GM12892 (cell line): ENCODE results near the gene ANO9.

Source experiments
- DNase-seq: peaks from one replicate; pipeline ENCODE4 v3.0.0; 2011; ENCODE audit not compliant: insufficient read length
- FAIRE-seq: peaks from 2 replicates; lab custom pipeline; 2011; peaks lifted over from hg19 to GRCh38; lab: Jason Lieb, UNC
- POLR2A ChIP-seq: IDR thresholded peaks from 2 replicates; pipeline ENCODE4 v1.6.1; 2011; ENCODE audit warnings: low read depth, low read length, control low read depth
- POLR2AphosphoS5 ChIP-seq: IDR thresholded peaks from 2 replicates; pipeline ENCODE4 v1.6.1; 2011; ENCODE audit warnings: low read depth, low read length, control low read depth
- TAF1 ChIP-seq: IDR thresholded peaks from 2 replicates; pipeline ENCODE4 v1.6.1; 2011; ENCODE audit warnings: low read depth, mild to moderate bottlenecking, control low read depth, low read length, borderline replicate concordance

Gene ANO9

GRCh38 chr11:455566-456147 lies 13.8 kb upstream of the ANO9 start:
- no peak for DNase-seq
- no peak for TF ChIP-seq POLR2AphosphoS5
- no peak for TF ChIP-seq POLR2A
- no peak for TF ChIP-seq TAF1
- FAIRE-seq = peak; percentile 17

GRCh38 chr11:454801-455565 lies 13.2 kb upstream of the ANO9 start:
- FAIRE-seq (no peak), DNase-seq (no peak)
- TF ChIP-seq TAF1 = no peak
- TF ChIP-seq POLR2A = no peak
- no peak for TF ChIP-seq POLR2AphosphoS5

- TF ChIP-seq POLR2AphosphoS5 = no peak
- TF ChIP-seq POLR2A = no peak
- TF ChIP-seq TAF1 = no peak
- FAIRE-seq (no peak), DNase-seq (no peak)
Observed at GRCh38 chr11:454043-454442, 12.2 kb upstream of the ANO9 start.

GRCh38 chr11:453564-453963 lies 11.8 kb upstream of the ANO9 start:
- TF ChIP-seq TAF1 (no peak), POLR2A (no peak), POLR2AphosphoS5 (no peak)
- DNase-seq = no peak
- no peak for FAIRE-seq

- TF ChIP-seq POLR2A (no peak), POLR2AphosphoS5 (no peak), TAF1 (no peak)
- FAIRE-seq = no peak
- no peak for DNase-seq
Observed at GRCh38 chr11:452916-453527, 11.2 kb upstream of the ANO9 start.

- FAIRE-seq = no peak
- no peak for DNase-seq
- TF ChIP-seq POLR2A (no peak), POLR2AphosphoS5 (no peak), TAF1 (no peak)
Observed at GRCh38 chr11:452203-452744, 10.5 kb upstream of the ANO9 start.

- FAIRE-seq (no peak), DNase-seq (no peak)
- TF ChIP-seq POLR2A = no peak
- TF ChIP-seq POLR2AphosphoS5 = no peak
- no peak for TF ChIP-seq TAF1
Observed at GRCh38 chr11:451738-452137, 9.9 kb upstream of the ANO9 start.

- FAIRE-seq = no peak
Observed at GRCh38 chr11:450809-451451, 9.1 kb upstream of the ANO9 start.

GRCh38 chr11:449889-450808 lies 8.3 kb upstream of the ANO9 start, which contains the start of gene PTDSS2:
TSS of gene PTDSS2 (plus strand) at chr11:450279. CDS start at chr11:450456, 177 bp downstream.
- FAIRE-seq = peak; percentile 100
- DNase-seq = peak; percentile 91
- peak; percentile 70; the same call in 1 of the 2 replicates for TF ChIP-seq POLR2A
- no peak; the same call in 1 of the 2 replicates for TF ChIP-seq POLR2AphosphoS5
- 0 out of 2 replicates have a peak, but pooled peaks have one; percentile 23 for TF ChIP-seq TAF1

More at GRCh38 chr11:450809-451451, 9.1 kb upstream of the ANO9 start:
- DNase-seq = peak; percentile 63
- TF ChIP-seq TAF1 (no peak), POLR2A (no peak), POLR2AphosphoS5 (no peak)
